Fibroblast of skin of right biceps (primary cell): ENCODE measurements around the gene CYSLTR2.
"Not testable (repeated sequence)": the region's sequence is repeated elsewhere in the genome, so short reads cannot be mapped to it uniquely, and the experiment has no call there.

Experiments
- DNase-seq: peaks from one replicate; pipeline ENCODE4 v3.0.0-alpha.2; 2013

CYSLTR2 gene

DNA sequence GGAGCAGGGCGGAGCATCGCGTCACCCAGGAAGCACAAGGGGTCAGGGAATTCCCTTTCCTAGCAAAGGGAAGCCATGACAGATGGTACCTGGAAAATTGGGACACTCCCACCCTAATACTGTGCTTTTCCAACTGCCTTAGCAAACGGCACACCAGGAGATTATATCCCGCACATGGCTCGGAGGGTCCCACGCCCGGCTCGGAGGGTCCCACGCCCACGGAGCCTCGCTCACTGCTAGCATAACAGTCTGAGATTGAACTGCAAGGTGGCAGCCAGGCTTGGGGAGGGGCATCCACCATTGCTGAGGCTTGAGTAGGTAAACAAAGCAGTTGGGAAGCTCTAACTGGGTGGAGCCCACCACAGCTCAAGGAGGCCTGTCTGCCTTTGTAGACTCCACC is 42.9 kb downstream of the CYSLTR2 start:
- DNase-seq = not testable (repeated sequence)

DNA sequence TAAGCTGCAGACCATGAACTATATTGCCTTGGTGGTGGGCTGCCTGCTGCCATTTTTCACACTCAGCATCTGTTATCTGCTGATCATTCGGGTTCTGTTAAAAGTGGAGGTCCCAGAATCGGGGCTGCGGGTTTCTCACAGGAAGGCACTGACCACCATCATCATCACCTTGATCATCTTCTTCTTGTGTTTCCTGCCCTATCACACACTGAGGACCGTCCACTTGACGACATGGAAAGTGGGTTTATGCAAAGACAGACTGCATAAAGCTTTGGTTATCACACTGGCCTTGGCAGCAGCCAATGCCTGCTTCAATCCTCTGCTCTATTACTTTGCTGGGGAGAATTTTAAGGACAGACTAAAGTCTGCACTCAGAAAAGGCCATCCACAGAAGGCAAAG is 53.7 kb downstream of the CYSLTR2 start:
- DNase-seq = no peak

DNA sequence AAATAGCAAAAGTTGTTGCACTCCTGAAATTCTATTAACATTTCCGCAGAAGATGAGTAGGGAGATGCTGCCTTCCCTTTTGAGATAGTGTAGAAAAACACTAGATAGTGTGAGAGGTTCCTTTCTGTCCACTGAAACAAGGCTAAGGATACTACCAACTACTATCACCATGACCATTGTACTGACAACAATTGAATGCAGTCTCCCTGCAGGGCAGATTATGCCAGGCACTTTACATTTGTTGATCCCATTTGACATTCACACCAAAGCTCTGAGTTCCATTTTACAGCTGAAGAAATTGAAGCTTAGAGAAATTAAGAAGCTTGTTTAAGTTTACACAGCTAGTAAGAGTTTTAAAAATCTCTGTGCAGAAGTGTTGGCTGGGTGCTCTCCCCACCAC is 55.0 kb downstream of the CYSLTR2 start:
- DNase-seq = no peak

DNA sequence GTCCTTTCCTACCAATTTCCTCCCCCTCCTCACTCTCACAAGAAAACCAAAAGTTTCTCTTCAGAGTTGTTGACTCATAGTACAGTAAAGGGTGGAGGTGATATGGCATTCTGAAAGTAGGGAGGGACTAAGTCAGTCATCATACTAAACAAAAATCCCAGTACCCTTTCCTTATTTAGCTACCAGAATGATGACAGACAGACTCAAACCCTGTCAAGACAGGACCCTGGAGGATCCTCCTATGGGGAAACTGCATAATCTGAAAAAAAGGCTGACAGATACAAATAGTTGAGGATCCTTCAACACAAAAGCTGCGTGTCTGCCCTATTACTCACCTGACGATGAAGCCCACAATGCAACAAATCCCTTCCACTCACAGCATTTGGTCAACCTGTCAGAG is 55.5 kb downstream of the CYSLTR2 start:
- DNase-seq = no peak

DNA sequence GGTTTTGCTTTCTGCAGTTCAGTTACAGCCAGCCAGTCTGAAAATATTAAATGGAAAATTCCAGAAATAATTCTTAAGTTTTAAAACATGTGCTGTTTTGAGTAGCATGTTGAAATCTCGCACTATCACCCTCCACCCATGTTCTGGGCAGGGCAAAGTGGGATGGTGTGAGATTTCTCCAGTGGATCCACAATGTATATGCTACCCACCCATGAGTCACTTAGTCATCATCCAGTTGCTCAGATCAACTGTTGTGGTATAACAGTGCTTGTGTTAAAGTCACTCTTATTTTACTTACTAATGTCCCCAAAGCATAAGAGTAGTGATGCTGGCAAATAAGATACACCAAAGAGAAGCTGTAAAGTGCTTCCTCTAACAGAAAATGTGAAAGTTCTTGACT is 56.4 kb downstream of the CYSLTR2 start:
- no peak for DNase-seq

DNA sequence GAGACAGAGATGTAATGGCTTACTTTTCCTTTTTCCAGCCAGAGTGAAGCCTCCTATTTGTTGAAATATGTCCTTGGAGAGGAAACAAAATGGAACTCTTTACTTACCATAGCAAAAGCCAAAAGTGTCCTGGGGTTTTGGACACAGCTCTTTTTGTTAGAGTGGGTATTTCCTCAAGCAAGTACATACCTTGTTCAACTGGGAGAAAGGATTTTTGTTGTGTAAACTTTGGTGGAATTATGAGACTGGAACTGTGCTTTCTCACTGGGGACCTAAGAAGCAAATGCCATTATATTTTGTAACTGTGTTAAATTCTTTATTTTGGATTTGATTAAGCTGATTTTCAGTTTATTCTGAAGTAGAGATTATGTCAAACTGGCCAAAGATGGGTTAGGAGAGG is 58.4 kb downstream of the CYSLTR2 start:
- no peak for DNase-seq

DNA sequence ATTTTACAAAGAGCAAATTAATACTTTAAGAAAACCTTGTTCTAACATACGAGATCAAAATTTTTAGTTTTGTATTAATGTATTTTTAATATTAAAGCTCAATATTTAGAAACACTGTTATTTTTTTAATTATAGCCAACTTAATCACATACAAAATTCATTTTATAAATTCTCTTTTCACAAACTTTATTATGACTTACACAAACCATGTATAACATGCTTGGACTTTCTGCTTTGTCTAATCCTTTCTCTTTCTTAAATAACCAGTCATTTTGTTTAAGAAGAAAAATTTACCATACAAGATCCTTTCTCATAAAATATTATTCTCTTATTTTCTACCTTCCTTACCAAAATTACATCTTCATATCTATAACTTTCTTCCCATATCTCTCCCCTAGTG is 62.2 kb downstream of the CYSLTR2 start:
- no peak for DNase-seq

DNA sequence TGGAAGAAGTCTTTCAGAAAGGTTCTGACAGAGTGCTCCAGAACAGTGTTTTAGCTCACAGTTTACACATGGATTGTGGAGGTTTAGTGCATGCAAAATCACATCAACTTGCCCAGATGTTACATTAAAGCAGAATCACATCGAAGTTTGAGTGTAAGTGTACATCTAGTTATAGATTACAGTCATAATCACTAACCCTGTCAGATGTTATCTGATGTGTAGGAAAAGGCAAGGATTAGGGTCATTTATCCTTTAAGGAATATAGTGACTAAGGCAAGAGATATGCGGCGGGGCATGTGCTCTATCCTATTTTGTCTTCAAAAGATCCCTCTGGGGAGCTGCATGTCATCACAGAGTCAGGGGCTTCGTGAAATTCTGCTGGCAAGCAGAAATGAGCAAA is 66.9 kb downstream of the CYSLTR2 start:
- peak; percentile 7 for DNase-seq

DNA sequence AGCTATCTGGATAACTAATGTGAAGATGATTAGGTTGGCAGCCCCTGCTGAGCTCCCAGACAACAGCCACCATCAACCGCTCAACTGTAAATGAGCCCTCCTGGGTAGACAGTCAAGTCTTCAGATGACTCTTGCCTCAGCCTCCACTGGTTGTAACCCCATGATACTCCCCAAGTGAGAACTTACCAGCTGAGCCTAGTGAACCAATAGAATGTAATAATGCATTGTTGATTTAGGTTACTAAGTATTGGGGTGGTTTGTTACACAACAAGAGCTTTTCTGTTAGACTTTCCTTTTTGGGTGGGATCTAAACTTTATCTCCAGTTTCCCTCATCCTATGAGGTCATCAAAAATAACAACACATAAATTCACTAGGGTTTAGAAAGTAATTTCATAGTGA is 69.4 kb downstream of the CYSLTR2 start:
- DNase-seq = no peak

DNA sequence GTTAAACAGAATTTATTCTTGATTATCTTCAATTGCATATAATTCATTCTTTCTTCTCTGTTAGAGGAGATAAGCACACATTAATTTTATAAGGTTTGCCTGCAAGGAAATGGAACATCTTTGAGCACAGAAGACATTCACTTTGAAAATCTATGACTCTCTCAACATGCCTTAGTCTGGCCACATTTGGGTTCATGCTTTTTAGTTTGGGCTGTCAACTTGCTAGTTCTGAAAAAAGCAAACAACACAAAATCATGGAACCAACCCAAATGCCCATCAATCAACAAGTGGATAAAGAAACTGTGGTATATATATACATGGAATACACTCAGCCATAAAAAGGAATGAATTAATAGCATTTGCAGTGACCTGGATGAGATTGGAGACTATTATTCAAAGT is 71.5 kb downstream of the CYSLTR2 start:
- no peak for DNase-seq

DNA sequence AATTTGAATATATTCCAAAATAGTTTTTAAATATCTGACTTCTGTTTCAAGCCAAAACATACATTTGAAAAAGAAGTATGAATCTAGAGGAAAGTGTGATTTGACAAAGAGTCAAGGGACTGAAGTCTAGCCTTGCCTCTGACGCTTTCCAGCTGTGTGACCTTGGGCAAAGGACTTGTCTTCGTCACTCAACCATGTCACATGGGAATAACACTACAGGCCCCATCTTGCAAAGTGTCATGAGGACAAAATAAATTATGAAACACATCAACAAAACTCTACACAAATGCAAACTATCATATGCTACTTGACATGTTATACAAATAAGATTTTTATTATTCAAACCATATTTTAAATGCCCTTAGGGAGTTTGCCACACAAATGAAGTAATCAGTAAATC is 73.0 kb downstream of the CYSLTR2 start:
- no peak for DNase-seq

DNA sequence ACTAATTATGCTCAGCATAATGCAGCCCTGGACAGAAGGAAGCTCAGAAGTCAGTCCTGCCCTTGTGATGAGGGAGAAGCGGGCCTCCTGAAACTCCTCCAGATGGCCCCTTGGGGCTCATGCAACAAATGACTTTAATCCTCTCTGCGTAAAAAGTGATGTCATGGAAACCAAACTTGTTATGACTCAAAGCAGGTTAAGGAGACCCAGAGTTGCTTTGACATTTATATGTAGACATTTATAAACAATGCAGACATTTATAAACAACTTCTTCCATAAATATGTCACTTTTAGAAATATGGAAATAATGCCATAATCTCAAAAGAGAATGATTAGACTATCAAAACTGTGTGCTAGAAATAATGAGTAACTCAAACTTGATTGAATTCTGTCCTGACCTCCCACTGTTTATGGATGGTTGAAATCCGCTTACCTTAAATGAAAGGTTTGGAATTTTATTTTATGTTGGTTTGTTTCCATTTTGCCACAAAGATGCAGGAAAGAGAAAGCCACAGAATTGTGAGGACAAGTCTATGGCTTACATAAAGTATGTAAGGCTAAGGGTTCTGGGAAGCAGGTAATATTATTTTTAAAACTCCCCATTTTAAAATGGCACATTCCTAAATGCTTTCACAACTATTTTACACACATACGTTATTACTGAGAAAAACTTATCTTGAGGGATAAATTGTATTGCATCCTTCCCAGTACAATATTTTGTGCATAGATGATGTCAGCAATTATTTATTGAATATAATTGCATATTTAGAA is 73.7 kb downstream of the CYSLTR2 start:
- peak; percentile 28 for DNase-seq

DNA sequence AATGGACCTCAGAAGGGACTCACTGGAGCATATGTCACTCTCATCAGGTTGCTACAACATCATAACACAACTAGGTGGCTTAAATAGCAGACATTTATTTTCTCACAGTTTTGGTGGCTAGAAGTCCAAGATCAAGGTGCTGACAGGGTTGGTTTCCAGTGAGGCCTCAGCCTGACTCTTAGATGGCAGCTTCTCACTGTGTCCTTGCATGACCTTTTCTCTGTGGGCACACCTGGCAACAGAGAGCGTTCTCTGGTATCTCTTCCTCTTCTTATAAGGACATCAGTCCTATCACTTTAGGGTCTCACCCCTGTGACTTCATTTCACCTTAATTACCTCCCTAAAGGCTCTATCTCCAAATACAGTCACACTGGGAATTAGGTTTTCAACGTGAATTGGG is 74.5 kb downstream of the CYSLTR2 start:
- no peak for DNase-seq

DNA sequence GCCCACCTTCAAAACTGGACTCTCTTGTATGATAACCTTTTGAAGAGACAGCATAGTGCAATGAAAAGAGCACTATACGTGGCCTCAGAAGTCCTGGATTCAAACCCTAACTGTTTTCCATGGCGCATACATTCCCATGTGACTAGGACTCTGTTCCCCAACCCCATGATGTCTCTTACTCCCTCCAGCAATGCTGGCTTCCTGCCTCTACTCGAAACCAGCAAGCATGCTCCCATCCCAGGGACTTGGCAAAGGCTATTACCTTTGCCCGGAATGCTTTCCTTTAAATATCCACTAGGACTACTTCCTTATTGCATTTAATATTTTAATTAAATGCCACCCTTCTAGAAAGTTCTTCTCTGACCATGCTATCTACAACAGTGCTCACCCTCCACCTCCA is 75.1 kb downstream of the CYSLTR2 start:
- no peak for DNase-seq

DNA sequence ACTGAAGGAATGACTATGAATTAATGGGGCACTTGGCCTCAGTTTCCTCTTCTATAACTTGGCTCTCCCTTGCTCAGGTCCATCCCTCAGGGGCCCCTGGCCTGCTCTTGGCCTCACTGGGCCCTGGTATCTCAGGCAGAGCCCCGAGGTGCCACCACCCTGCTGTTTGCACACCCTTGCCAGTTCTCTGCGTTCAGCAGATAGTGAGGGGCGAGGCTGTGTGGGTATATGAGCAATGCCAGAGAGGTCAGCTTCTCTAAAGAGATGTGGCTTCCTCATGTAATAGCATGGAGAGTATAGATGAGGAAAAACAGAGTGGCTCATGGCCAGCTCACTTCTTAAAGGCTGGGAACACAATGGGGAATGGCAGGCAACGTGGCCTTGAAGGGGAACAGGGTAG is 76.1 kb downstream of the CYSLTR2 start:
- DNase-seq = no peak

DNA sequence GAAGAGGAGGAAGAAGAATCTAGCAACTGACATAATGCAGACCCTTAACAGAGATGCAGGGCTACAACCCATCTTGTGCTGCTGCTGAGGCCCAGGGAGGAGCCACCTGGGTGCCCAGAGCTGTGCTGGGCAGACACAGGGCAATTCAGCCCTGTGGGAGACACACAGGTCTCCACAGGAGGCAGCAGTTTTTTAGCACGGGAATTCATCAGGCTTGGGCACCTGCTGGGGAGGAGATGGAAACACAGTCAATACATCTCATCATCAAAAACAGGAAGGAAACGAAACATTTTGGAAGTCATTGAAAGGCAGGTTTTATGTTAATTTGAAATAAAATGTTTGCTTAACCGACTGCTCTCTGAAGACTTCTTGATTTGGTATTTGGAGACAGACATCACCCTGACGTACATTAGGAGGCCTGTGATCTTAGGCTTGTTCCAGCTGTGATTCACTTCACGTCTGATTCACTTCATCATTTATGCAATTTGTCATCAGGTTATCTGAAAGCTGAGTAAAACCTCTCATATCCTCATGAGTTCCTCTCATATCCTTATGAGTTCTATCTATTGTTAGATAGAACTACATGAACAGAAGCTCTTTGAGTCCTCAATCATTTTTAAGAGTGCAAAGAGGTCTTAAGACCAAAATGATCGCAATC is 77.4 kb downstream of the CYSLTR2 start:
- DNase-seq = peak; percentile 68

DNA sequence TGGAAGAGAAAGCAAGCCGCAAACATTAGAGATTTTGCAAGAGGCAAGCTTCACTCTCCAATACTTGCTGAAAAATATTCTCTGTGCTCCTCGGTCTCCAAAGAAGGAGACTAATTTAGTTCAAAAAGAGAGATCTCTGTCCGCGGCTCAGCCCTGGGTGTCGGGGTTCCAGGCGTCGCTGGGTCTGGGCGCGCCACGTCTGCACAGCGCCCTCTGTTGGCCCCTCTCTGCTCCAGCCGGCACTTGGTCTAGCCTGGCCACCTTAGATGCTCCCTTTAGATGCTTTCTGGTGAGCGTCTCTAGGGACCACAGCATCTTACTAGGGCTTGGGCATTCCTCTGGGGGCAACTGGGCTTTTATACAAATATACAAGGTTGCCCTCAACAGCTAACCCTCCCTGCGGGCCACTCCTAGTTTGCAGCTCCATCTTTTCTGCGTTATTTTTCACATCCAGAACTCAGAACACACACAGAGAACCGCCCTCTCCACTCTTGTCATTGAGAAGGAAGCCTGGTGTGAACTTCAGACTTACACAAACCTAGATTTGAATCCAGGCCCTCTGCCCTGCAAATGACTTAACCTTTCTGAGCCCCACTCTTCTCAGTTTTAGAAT is 78.3 kb downstream of the CYSLTR2 start:
- DNase-seq = no peak

DNA sequence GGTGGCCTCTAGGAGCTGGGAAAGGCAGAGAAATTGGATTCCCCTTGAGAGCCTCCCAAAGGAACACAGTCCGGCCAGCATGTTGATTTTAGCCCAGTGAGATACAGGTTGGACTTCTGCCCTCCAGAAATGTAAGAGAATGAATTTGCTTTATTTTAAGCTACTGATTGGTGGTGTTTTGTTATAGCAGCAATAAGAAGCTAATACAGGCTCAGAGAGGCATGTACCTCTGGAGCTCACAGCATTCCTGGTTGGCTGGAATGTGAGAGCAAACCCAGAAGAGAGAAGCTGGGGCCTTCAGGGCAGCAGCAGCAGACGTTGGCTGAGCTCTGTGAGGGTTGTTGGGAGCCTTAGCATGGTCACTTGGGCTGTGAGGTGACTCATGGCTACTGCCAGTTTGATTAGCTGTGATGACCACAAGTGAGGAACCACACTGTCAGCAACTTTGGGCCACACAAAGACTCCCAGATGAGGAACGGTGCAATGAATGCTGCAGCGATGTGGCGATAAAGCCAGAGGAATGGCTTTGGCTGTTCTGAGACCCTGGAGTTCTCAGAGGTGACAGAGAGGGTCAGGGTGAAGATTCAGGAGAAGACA is 80.1 kb downstream of the CYSLTR2 start:
- DNase-seq = no peak

DNA sequence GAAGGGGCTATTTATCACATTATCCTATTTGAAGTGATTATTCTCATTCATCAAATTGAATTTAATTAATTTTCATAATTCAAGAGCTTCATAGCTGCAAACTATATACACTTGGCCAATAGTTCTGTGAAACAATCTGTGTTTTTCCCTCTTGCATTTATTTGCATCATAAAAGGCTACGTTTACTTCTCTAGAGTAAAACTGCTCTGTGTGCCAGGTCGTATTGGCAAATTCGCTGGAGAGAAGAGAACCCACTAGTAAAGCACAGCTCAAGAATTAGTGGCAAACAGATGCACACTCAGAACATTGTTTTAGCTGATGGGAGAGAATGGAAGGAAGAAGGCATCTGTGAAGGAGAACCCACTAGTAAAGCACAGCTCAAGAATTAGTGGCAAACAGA is 81.8 kb downstream of the CYSLTR2 start:
- DNase-seq = no peak

DNA sequence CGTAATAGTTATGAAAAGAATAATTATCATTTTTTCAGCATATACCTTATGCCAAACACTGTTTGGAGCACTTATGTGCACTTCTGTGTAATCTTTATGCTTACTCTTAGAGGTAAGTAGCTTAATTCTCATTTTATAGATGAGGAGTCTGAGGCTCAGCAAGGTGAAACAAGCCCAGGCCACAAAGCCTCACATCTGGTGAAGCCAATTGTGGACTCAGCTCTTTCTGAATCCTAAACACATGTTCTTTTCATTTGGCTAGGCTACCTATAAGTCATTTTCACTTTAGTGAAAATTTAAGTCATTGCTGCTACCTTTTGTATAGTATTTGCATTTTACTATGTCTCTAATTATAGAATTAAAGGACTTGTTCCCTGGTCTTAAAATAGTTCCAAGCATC is 84.0 kb downstream of the CYSLTR2 start:
- no peak for DNase-seq

DNA sequence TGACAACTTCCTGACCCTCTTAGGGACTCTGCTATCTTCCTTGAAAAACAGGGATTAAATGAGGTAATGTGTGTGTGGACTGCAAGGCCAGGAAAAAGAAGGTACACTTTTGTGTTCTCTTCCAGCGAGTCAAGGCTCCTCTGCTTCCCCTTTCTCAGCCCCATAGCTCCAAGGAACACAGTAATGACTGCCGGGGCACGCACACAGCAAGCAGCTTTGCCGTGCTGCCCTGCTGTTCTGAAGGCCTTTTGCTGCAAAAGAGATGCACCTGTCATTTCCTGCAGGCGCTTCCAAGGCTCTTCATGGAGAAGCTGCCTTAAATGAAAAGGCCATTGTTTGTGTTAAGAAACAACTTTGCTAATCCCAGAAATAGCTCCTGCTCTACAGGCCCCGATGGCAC is 84.6 kb downstream of the CYSLTR2 start:
- no peak for DNase-seq

DNA sequence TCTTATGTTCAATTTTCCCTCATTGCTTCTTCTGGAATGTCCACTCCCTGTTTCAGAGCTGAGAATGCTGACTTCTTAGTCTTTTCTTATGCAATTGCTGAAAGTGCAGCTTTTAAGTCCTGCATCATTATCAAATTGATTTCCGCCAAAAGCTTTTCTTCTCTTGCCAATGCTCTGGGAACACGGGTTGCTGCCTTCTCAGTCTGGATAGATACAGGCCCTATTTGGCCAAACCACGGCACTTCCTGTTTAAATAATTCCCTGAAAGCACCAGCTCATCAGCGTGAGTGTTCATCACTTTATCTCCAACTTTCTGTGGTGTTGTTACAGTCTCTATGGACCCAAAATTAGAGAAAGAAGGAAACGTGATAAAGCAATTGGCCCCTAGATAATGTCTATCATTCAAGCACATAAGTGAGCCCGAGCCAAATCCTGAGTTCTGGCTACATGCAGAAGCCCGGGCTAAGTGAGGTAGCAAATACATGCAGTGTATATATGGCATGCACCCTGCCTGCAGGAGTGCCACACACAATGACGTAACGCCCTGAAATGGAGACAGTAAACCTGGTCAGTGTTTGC is 85.7 kb downstream of the CYSLTR2 start:
- DNase-seq = no peak

DNA sequence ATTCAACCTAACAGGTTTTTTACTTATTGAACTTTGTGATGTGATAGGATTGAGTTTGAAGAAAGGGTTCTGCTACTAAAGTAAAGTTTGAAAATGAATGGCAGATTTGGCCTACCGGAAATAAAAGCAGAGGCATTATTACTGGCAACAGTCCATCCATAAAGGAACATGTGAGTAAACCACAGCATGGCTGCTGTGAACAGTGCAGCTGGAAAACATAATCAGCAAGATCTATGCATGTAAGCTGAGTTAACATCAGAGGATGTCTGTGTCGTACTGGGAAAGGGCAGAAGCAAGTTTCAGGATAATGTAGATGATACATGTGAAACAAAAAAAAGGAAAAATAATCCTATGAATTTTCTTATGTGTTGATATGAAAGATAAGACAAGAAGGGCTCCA is 87.6 kb downstream of the CYSLTR2 start:
- no peak for DNase-seq

DNA sequence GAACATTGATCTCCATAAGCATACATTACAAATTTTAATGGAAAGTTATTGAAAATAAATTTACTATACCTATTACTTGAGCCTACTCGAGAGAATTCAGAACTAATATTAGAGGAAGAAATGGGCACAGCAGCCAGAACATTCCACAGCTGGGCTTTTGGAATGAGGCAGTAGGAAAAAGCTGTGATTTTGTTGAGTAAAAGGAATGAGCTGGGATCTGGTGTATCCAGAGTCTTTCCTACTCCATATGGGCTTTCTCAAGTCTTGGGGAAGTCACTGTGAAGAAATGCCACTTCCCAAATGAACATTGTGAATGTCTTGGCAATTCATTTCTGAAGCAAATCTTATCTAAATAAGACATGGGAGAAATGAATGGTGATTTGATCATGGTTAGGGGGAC is 93.1 kb downstream of the CYSLTR2 start:
- no peak for DNase-seq
